Measurements from ENCODE around the gene NSMCE4A. TPM values are rescaled to one million over a fixed set of nuclear protein-coding genes. Genes with fewer than 3 reads are reported as not detected.

Gene NSMCE4A
- total and polyA plus RNA-seq, 2 of the 4 experiments (the other 2 are of a cell fraction): 13.4 to 33.2 TPM

GRCh38 chr10:121926157-121926556 is 48.9 kb downstream of the NSMCE4A start:
- Histone ChIP-seq H2BK15ac (ENCODE audit: low read depth, low read length) (no peak overlapping the region), H3K36me3 (ENCODE audit: control insufficient read depth, insufficient read depth, low read length) (peaks cover 5% of the 10 kb centered on the region), H2AK5ac (ENCODE audit: low read depth, low read length) (no peak overlapping the region), H4K5ac (ENCODE audit: low read depth, low read length) (no peak overlapping the region), H3K18ac (ENCODE audit: low read depth, low read length) (no peak overlapping the region), H2BK120ac (ENCODE audit: low read depth, low read length) (no peak overlapping the region), H3K4ac (ENCODE audit: low read depth, low read length) (no peak overlapping the region), H4K8ac (ENCODE audit: low read depth in 2 of 2, low read length in 2 of 2) (no peak overlapping the region), H3K56ac (ENCODE audit: extremely low read depth, insufficient read depth, low read length) (no peak overlapping the region), H3K23ac (ENCODE audit: low read depth, low read length) (no peak overlapping the region), H2AFZ (replicated peaks; ENCODE audit: low read length, poor library complexity) (no peak overlapping the region), H3K4me3 (ENCODE audit: insufficient read depth, low read depth, low read length) (no peak overlapping the region), H3K9me1 (ENCODE audit: insufficient read depth, low read length) (peaks cover 6% of the 10 kb centered on the region; the same call in 1 of the 2 replicates), H2BK5ac (ENCODE audit: low read depth, low read length, poor library complexity, severe bottlenecking) (no peak overlapping the region), H3K9me3 (ENCODE audit: control insufficient read depth, insufficient read depth, low read length) (no peaks in the 10 kb centered on the region), H3K4me1 (ENCODE audit: control insufficient read depth, insufficient read depth, low read length) (no peaks in the 10 kb centered on the region), H3K4me2 (ENCODE audit: low read depth, low read length) (peak overlapping the region; percentile 96; the same call in 1 of the 2 replicates), H2AK9ac (replicated peaks; ENCODE audit: low read depth, low read length, poor library complexity) (no peak overlapping the region), H3K27me3 (ENCODE audit: control insufficient read depth, insufficient read depth, low read length) (no peaks in the 10 kb centered on the region), H3K27ac (ENCODE audit: insufficient read depth, low read length) (no peak overlapping the region), H2BK20ac (ENCODE audit: low read depth, low read length) (no peak overlapping the region), H4K91ac (ENCODE audit: insufficient read depth, low read depth, low read length) (no peak overlapping the region), H3K79me1 (ENCODE audit: low read depth in 1 of 2, low read length in 2 of 2) (peaks cover 16 to 44% of the 10 kb centered on the region in 2 experiments), H4K20me1 (ENCODE audit: insufficient read depth, low read length) (no peaks in the 10 kb centered on the region), H3K9ac (ENCODE audit: low read depth, low read length) (no peak overlapping the region), H3K14ac (replicated peaks; ENCODE audit: low read depth, low read length) (no peak overlapping the region)
- ATAC-seq (ENCODE audit: low read depth) (no peak), DNase-seq (no peak)
- WGBS, 2 experiments (ENCODE audit: extremely low coverage in 2 of 2, insufficient read length in 1 of 2): no CpG with 5 or more reads among the region's 4 CpGs
- TF ChIP-seq CEBPB (IDR thresholded peaks at IDR 0.05; ENCODE audit: low read depth, low read length): no peak
- no peak for TF ChIP-seq RCOR1 (IDR thresholded peaks at IDR 0.05; ENCODE audit: insufficient replicate concordance, low read length)
- no peak for TF ChIP-seq USF2 (IDR thresholded peaks at IDR 0.05; ENCODE audit: low read depth, low read length)
- ChIA-PET POLR2A (ENCODE audit: unreplicated experiment) (no interaction called here), CTCF (no interaction called here)
- no TSS peak for BruUV-seq (replicated peaks)
- intact Hi-C loops (cut with micrococcal nuclease) (loop anchor here (5.0 to 10.0 kb wide), 2 partner anchors 126 to 339 kb away; no protein-coding TSS in a partner anchor), dilution Hi-C loops (cut with HindIII; ENCODE audit: low sequenced_read_pairs, unreplicated experiment) (no loop called here), in situ Hi-C loops (cut with MboI; ENCODE audit: low sequenced_read_pairs) (no loop called here)

All from IMR-90 (cell line).